ENCODE measurements around the gene TRAPPC6A. TPM values are rescaled to one million over a fixed set of nuclear protein-coding genes. Genes with fewer than 3 reads are reported as not detected.

The TRAPPC6A gene
- total and polyA plus RNA-seq, 4 donors: 14.0 to 38.4 (median 26.2) TPM

GRCh38 chr19:45151821-45152503 lies 26.1 kb downstream of the TRAPPC6A start:
- DNase-seq: no peak
- Histone ChIP-seq H3K4me1 (ENCODE audit: control insufficient read depth in 5 of 5, insufficient read depth in 5 of 5, low read length in 5 of 5) (peaks cover 0 to 27% (median 11%) of the 10 kb centered on the region in 5 donors), H3K27ac (ENCODE audit: low read depth in 1 of 2, low read length in 1 of 2) (no peak overlapping the region), H3K9me3 (ENCODE audit: control insufficient read depth in 4 of 4, insufficient read depth in 3 of 4, low read length in 3 of 4) (peaks cover 0 to 9% (median 0%) of the 10 kb centered on the region in 4 donors), H3K27me3 (ENCODE audit: control insufficient read depth in 3 of 3, insufficient read depth in 3 of 3, low read length in 2 of 3) (peaks cover 0 to 26% (median 21%) of the 10 kb centered on the region in 3 donors), H3K9ac (ENCODE audit: insufficient read depth in 1 of 2, low read length in 2 of 2) (no peak overlapping the region), H3K36me3 (ENCODE audit: control insufficient read depth in 4 of 4, insufficient read depth in 4 of 4, low read length in 4 of 4) (peaks cover 0 to 2% (median 0%) of the 10 kb centered on the region in 4 donors), H3K4me3 (no peak overlapping the region)
- WGBS, 2 donors: 16 to 21% methylated on average over 32 to 64 of the region's 64 CpGs
- TF ChIP-seq, protein P1, sequence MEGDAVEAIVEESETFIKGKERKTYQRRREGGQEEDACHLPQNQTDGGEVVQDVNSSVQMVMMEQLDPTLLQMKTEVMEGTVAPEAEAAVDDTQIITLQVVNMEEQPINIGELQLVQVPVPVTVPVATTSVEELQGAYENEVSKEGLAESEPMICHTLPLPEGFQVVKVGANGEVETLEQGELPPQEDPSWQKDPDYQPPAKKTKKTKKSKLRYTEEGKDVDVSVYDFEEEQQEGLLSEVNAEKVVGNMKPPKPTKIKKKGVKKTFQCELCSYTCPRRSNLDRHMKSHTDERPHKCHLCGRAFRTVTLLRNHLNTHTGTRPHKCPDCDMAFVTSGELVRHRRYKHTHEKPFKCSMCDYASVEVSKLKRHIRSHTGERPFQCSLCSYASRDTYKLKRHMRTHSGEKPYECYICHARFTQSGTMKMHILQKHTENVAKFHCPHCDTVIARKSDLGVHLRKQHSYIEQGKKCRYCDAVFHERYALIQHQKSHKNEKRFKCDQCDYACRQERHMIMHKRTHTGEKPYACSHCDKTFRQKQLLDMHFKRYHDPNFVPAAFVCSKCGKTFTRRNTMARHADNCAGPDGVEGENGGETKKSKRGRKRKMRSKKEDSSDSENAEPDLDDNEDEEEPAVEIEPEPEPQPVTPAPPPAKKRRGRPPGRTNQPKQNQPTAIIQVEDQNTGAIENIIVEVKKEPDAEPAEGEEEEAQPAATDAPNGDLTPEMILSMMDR (IDR thresholded peaks at IDR 0.05; ENCODE audit: control extremely low read depth, extremely low read depth): no peak
- ATAC-seq (ENCODE audit: insufficient read depth, low FRiP score): no peak

DNA sequence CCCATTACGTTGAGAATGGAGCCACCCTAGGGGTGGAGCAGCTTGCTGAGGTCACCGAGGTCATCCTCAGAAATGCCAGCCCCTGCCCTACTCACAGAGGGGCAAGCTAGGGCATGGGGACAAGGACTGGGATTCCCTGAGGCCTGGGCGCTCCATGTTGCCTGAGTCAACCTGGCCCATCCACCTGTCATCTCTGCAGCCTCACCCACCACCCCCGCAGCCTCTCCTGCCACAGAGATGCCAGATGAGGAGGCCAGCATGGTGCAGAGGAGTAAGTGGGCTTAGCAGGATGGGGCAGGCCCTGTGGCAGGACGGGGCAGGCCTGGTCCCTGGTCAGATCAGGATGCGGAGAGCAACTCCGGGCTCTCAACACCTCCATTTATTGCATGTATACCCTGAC lies 26.7 kb downstream of the TRAPPC6A start:
- H3K27me3 ChIP-seq (ENCODE audit: control insufficient read depth in 3 of 3, insufficient read depth in 3 of 3, low read length in 2 of 3): peaks cover 0 to 25% (median 21%) of the 10 kb centered on the region in 3 donors

GRCh38 chr19:45150751-45151281 lies 27.2 kb downstream of the TRAPPC6A start:
- TF ChIP-seq, protein P1 (IDR thresholded peaks at IDR 0.05; ENCODE audit: control extremely low read depth, extremely low read depth): no peak
- H3K9ac ChIP-seq (ENCODE audit: insufficient read depth in 1 of 2, low read length in 2 of 2): no peak overlapping the region
- DNase-seq: no peak
- H3K4me1 ChIP-seq (ENCODE audit: control insufficient read depth in 5 of 5, insufficient read depth in 5 of 5, low read length in 5 of 5): peaks cover 0 to 27% (median 11%) of the 10 kb centered on the region in 5 donors
- H3K9me3 ChIP-seq (ENCODE audit: control insufficient read depth in 4 of 4, insufficient read depth in 3 of 4, low read length in 3 of 4): peaks cover 0 to 9% (median 0%) of the 10 kb centered on the region in 4 donors
- ATAC-seq (ENCODE audit: insufficient read depth, low FRiP score): no peak
- no peak overlapping the region for H3K4me3 ChIP-seq
- WGBS, 2 donors: 49 to 64% methylated on average over 4 of the region's 4 CpGs
- H3K27ac ChIP-seq (ENCODE audit: low read depth in 1 of 2, low read length in 1 of 2): no peak overlapping the region
- H3K36me3 ChIP-seq (ENCODE audit: control insufficient read depth in 4 of 4, insufficient read depth in 4 of 4, low read length in 4 of 4): peaks cover 0 to 12% (median 4%) of the 10 kb centered on the region in 4 donors
- H3K27me3 ChIP-seq (ENCODE audit: control insufficient read depth in 3 of 3, insufficient read depth in 3 of 3, low read length in 2 of 3): peaks cover 0 to 25% (median 21%) of the 10 kb centered on the region in 3 donors

More for the DNA sequence above, 26.7 kb downstream of the TRAPPC6A start:
- DNase-seq (no peak), ATAC-seq (ENCODE audit: insufficient read depth, low FRiP score) (no peak)
- no peak overlapping the region for H3K4me3 ChIP-seq
- peaks cover 0 to 27% (median 11%) of the 10 kb centered on the region in 5 donors for H3K4me1 ChIP-seq (ENCODE audit: control insufficient read depth in 5 of 5, insufficient read depth in 5 of 5, low read length in 5 of 5)
- peaks cover 0 to 8% (median 2%) of the 10 kb centered on the region in 4 donors for H3K36me3 ChIP-seq (ENCODE audit: control insufficient read depth in 4 of 4, insufficient read depth in 4 of 4, low read length in 4 of 4)
- H3K27ac ChIP-seq (ENCODE audit: low read depth in 1 of 2, low read length in 1 of 2): no peak overlapping the region
- H3K9ac ChIP-seq (ENCODE audit: insufficient read depth in 1 of 2, low read length in 2 of 2): no peak overlapping the region
- H3K9me3 ChIP-seq (ENCODE audit: control insufficient read depth in 4 of 4, insufficient read depth in 3 of 4, low read length in 3 of 4): peaks cover 0 to 9% (median 0%) of the 10 kb centered on the region in 4 donors
- 85 to 90% methylated on average over 7 of the region's 7 CpGs for WGBS, 2 donors
- TF ChIP-seq, protein P1 (IDR thresholded peaks at IDR 0.05; ENCODE audit: control extremely low read depth, extremely low read depth): no peak
